Kidney glomerular epithelial cell (primary cell): ENCODE data around the gene ELL2.
"Not testable (repeated sequence)": the region's sequence is repeated elsewhere in the genome, so short reads cannot be mapped to it uniquely, and the experiment has no call there.

ENCODE experiments used
- DNase-seq: peaks from one replicate; lab custom pipeline; 2025; lab: John Stamatoyannopoulos, UW

ELL2 gene

DNA sequence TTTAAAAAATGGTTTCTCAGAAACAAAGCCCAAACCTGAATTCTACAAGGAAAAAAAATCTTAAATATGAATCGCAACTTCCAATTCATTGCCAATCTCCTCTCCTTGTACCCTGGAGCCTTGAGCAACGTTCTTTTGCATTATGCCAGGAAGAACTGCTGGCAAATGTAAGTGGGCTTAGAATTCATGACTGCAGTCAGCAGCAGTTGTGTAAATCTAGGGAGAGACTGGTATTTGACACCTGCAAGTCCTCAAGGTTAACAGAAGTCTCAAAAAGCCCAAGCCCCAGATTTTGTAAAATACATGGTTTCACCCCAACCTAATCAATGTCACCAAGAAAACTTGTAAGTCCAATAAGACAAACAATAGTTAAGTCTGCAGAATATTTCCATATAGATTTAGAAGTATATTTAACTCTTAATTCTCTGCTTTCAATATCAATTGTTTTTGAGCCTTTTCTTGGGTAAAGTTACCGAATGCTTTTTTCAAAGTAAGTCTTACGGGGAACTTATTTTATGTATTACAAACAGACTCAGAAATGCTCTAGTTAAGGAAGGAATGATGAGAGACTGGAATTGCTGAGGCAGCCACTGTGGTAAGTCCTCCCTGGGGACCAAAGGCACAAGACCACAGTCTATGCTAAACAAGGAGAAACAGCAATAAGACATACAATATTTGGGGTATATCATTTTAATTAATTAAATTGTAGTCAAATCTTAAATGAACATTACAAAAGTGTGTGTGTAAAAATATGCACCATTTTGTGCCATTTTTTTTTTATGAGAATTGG lies 31.3 kb downstream of the ELL2 start:
- no peak for DNase-seq

GRCh38 chr5:95928724-95929253 lies 32.9 kb downstream of the ELL2 start:
- no peak for DNase-seq

DNA sequence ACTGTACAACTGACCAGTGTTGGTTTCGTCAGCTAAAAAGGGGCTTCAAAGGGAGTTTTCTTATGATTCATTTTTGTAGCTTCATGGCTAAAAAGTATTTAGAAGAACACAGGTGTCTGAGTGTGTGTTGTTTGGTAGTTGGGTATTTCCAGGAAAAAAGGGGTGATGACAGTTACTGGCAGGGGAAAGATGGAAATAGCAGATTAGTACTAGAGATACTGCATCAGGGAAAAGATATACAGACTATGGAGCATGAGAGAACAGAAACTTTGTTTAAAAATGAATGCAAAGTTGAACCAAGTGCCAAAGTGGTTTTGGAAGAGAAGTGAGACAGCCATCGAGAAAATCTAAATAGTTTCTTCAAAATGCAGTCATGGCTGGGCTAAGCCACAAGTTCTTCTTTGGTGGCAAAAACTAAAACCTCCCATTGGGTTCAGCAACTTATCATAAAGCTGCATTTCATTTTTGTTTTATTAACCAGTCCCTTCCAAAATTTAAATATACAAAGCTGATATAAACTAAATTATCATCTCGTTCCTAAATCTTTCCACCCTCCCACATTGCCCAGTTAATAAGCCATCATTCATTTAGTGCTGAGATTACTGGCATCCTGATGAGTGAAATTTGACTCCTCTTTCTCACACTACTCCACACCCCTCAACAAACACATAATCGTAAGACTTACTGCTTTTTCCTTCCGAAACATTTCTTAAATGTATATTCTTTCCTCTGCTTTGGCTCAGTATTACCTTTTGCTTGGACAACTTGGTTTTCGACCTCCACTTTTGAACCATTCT lies 33.5 kb downstream of the ELL2 start:
- DNase-seq = no peak

- DNase-seq = not testable (repeated sequence)
Observed at GRCh38 chr5:95927300-95927699, 34.4 kb downstream of the ELL2 start.

DNA sequence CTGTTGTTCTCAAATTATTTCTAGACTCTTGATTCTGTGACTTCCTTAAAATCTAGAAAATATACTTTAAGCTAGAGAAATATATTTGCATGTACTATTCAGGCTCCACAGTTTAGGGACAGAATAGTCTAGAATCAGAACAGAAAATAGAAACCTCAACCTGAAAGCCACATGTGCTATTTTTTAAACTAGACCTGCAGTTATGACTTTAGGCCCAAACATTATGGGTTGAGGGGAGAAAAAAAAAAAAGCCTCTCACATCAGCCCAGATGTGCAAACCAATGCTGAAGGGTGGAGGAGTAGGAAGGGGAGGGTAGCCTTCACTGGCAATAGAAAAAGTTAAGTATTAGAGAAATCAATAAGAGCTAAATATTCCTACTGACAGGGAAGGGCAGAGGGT lies 35.7 kb downstream of the ELL2 start:
- DNase-seq = no peak

- DNase-seq = no peak
Observed at GRCh38 chr5:95925378-95925744, 36.3 kb downstream of the ELL2 start.

GRCh38 chr5:95924720-95925377 lies 36.8 kb downstream of the ELL2 start:
- DNase-seq = no peak

DNA sequence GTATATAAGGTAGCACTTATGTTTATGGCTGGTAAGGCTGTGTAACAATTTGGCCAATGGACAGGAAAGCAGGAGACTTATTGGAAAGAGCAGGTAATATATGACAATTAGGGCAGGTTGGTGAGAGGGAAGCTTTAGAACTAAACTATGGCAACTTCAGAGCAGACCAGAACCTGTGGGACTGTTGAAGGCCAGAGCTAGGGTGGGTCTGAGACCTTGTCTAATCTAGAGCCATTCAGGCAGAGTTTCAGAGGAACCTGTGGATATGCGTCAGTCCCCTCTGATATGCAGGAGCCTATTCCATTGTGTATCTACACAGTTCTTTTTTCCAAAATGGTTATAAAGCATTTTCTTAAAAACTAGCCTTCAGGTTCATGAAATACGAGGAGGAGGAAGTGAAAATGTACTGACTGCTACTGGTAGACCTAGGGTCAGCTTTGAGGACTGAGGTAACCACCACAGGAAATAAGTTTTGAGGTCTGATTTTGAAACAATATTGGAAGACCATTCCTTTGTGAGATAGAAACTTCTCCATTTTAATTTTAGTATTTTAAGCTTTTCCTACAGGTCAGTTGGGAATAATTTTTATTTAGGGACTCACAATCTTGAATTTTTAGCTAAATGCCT lies 37.6 kb downstream of the ELL2 start:
- no peak for DNase-seq

- no peak for DNase-seq
Observed at GRCh38 chr5:95922798-95923197, 38.9 kb downstream of the ELL2 start.

GRCh38 chr5:95921501-95921900 lies 40.1 kb downstream of the ELL2 start:
- no peak for DNase-seq

- no peak for DNase-seq
Observed at GRCh38 chr5:95920822-95921221, 40.8 kb downstream of the ELL2 start.

DNA sequence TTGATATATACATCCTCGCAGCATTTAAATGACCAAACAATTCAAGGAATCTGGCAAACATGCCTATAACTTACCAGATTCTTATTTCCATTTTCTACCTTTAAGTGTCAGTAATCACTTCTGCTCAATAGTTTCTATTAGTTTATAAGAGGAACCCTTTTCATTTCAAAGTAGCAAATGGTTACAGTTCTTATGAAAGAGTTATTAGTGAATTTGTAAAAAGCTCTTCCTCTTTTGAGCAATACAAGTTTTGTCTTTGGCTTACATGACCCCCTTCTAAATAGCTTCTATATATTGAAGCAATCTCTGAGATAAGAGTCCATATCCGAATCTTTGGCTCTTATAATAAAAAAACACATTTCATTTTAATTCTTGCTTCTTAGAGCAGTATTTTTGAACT lies 42.0 kb downstream of the ELL2 start:
- DNase-seq = no peak

DNA sequence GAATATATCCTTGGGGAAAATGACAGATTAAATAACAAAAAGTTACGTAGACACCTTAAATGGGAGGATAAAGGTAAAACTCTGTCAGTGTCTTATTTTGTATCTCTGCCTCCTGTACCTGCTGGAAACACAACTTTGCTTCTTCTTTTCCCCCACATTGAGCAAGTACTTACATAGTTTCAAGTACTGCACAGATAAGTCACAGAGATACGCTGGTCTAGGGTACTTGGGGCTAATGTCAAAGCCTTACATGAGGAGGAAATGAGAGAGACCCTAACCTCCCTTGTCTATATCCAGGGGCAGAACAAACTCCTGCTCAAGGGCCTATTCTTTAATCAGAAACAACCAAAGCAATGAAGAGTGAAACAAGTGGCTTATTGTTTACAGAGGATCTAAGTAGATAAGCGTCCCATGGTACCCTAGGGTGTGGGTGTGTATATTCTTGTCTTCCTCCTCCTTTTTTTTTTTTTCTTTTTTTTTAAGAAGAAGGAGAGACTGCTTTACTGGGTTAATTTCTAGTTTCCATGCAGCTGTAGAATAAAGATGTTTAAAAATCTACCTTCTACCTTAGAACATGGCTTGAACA lies 43.1 kb downstream of the ELL2 start:
- DNase-seq = no peak

DNA sequence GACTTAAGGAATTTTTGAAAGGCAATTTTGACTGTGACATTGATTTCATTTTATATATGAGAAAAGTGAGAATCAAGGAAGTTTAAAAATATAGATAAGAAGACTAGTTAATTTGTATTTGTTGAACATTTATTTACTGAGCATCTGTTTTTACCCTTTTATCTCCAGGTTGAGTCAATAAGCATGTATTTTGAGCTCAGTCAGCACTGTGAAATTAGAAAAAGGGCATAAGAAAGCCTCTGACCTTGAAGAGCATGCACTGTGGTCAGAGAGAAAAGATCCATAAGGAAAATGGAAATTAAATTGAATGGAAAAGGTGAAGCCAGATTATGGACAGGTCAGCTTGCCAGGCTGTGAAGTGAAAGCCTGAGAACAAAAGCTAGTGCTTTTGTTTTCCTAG lies 44.4 kb downstream of the ELL2 start:
- DNase-seq = no peak

- DNase-seq = no peak
Observed at GRCh38 chr5:95916687-95917085, 45.0 kb downstream of the ELL2 start.

DNA sequence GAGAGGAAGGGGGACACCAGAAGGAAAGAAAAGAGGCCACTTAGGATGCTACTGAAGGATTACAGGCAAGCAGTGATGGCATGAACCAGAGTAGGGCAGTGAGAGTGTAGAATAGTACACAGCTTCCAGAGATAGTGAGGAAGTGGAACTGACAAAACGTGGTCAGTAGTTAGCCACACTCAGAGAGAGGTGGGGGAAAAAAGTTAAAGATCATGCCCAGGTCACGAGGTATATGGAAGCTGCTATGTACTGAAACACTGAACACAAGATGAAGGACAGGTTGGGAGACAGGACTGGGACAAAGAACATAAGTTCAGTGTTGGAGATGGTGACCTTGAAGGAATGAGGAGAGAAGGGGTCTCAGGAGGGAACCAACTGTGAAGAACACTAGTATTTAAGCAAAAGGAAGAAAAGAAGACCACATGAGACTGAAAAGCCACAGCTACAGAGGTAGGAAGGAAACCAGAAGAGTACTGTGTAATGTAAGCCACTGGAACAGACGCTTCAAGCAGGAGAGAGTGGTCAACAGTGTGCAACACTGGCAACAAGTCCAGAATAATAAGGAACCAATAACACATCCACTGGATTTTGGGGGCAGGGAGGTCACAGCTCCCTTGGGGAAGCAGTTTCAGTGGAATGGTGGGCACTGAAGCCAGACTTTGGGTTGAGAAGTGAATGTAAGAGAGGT lies 45.5 kb downstream of the ELL2 start:
- no peak for DNase-seq

- no peak for DNase-seq
Observed at GRCh38 chr5:95913663-95914062, 48.0 kb downstream of the ELL2 start.

DNA sequence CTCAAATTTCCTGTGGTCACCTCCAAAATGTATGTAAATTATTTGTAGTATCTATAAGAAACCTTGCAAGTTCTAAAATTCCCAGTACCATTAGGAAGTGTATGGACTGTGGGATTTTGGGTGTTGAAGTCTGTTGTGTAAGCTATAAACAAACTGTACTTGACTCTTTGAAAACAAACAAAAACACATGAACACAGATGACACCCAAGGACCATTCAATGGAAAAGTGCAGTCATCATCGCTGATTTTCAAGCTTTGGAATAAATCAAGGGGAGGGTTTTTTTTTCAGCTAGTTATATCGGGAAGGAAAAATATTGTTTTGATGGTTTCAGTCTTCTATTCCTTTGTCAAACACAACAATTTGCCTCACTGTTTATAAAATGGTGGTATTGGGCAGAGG lies 49.6 kb downstream of the ELL2 start:
- DNase-seq = no peak

GRCh38 chr5:95910521-95910920 lies 51.1 kb downstream of the ELL2 start:
- DNase-seq = no peak

- no peak for DNase-seq
Observed at GRCh38 chr5:95909738-95910137, 51.9 kb downstream of the ELL2 start.

- DNase-seq = no peak
Observed at GRCh38 chr5:95908799-95909198, 52.9 kb downstream of the ELL2 start.
